Right atrium auricular region (tissue), 2 donors: Measurements from ENCODE around the gene FHDC1. TPM values are rescaled to one million over a fixed set of nuclear protein-coding genes. Genes with fewer than 3 reads are reported as not detected.

Source experiments
- DNase-seq: peaks from one replicate; pipeline ENCODE4 v3.0.0-alpha.2; 2019; ENCODE audit warnings: low spot score
- H3K27ac ChIP-seq, 2 donors: fragments of 200-600 bp; sonication (generic); 1 replicate in 1 of 2; 2 replicates in 1 of 2; pipeline ENCODE4 v1.5.1; 2016 to 2019
- H3K27me3 ChIP-seq, 2 donors: fragments of 200-600 bp; sonication (generic); one replicate each; pipeline versions ENCODE4 v1.5.1 to v1.6.0; 2017 to 2019
- H3K36me3 ChIP-seq: fragments of 200-600 bp; sonication (generic); one replicate; pipeline ENCODE4 v1.5.1; 2016
- H3K4me1 ChIP-seq, 2 donors: fragments of 200-600 bp; sonication (generic); one replicate each; pipeline versions ENCODE4 v1.5.1 to v1.6.0; 2017 to 2019
- H3K4me3 ChIP-seq, 2 donors: fragments of 200-600 bp; sonication (generic); 1 replicate in 1 of 2; 2 replicates in 1 of 2; pipeline ENCODE4 v1.5.1; 2017 to 2019; ENCODE audit warnings: mild to moderate bottlenecking in 1 of 2, moderate library complexity in 1 of 2
- H3K9me3 ChIP-seq, 2 donors: fragments of 200-600 bp; sonication (generic); one replicate each; pipeline ENCODE4 v1.5.1; 2019
- total RNA-seq, 2 donors: library from RNA; depleted of rRNA; stranded (reverse); fragments of >200 nt; gene quantifications; one replicate each; pipeline ENCODE4 v1.1.0, GENCODE V29; 2016
- TF ChIP-seq, protein P1 (sequence below), 2 donors: fragments of 200-600 bp; sonication (generic); IDR thresholded peaks; one replicate each; pipeline ENCODE4 v1.5.1; 2019; ENCODE audit warnings: antibody characterized with exemption in 2 of 2

Gene FHDC1
- total RNA-seq, 2 donors from 2014 or later: 0.33 to 0.90 TPM

DNA sequence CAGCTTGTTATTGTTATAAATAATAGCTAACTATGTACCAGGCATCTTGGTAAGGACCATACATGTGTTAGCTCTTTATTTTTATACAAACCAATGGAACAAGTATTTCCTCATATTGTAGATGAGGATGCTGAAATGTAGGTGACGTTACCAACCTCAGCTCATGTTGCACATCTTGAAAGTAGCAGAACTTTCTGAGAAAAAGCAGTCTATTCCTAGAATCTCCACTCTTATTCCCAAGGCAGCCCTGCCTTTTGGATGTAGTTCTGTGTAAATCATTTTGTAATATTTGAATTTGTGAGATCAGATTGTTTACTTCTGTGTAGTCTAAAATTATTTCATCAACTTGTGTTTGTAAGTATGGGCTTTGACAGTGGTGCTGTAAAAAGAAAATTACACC is 5.3 kb downstream of the FHDC1 start:
- H3K27me3 ChIP-seq: peaks cover 0 to 7% of the 10 kb centered on the region in 2 donors
- TF ChIP-seq, protein P1, sequence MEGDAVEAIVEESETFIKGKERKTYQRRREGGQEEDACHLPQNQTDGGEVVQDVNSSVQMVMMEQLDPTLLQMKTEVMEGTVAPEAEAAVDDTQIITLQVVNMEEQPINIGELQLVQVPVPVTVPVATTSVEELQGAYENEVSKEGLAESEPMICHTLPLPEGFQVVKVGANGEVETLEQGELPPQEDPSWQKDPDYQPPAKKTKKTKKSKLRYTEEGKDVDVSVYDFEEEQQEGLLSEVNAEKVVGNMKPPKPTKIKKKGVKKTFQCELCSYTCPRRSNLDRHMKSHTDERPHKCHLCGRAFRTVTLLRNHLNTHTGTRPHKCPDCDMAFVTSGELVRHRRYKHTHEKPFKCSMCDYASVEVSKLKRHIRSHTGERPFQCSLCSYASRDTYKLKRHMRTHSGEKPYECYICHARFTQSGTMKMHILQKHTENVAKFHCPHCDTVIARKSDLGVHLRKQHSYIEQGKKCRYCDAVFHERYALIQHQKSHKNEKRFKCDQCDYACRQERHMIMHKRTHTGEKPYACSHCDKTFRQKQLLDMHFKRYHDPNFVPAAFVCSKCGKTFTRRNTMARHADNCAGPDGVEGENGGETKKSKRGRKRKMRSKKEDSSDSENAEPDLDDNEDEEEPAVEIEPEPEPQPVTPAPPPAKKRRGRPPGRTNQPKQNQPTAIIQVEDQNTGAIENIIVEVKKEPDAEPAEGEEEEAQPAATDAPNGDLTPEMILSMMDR (IDR thresholded peaks at IDR 0.05): no peak
- H3K9me3 ChIP-seq: no peaks in the 10 kb centered on the region
- peaks cover 0 to 19% of the 10 kb centered on the region in 2 donors for H3K4me1 ChIP-seq
- no peak overlapping the region for H3K4me3 ChIP-seq
- no peak for DNase-seq
- no peaks in the 10 kb centered on the region for H3K36me3 ChIP-seq
- no peak overlapping the region for H3K27ac ChIP-seq

DNA sequence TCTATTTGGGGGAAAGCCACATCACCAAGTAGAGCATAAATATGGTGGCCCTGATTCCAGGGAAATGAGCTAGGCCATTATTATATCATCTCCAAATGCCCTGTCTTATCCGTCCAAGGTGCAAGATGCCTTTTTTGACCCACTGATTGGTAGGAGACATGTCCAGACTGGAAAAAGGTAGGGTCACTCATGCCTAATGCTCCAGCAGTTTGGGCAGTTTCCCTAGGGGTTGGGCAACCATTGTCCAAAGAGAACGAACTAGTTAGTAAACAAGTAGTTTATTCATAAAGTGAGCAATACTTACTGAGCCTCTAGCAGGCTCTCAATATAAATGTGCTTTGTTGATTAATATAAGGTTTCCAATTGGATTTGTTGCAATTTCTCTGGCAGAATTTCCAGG is 6.2 kb downstream of the FHDC1 start:
- Histone ChIP-seq H3K4me3 (no peak overlapping the region), H3K36me3 (no peaks in the 10 kb centered on the region), H3K9me3 (no peaks in the 10 kb centered on the region), H3K27ac (no peak overlapping the region), H3K27me3 (no peaks in the 10 kb centered on the region), H3K4me1 (peaks cover 0 to 9% of the 10 kb centered on the region in 2 donors)
- TF ChIP-seq, protein P1 (IDR thresholded peaks at IDR 0.05): no peak
- no peak for DNase-seq

DNA sequence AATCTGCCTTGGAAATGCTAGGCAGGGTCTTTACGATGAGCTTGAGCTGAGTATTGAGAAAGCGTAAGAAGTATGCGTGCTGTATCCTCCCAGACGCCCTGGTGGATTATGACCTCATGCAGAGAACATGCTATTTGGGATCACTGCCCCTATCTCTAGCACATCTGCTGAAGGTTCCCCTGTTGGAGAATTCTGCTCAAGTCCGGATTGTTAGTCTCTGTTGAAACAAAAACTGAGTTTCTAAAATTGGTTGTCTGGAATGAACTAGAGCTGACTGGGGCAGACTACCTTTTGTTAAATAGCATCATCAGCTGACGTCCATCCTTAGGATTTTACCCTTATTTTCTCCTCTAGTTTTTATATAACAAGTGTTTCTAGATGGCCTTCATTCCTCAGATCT is 7.5 kb downstream of the FHDC1 start:
- Histone ChIP-seq H3K4me3 (no peak overlapping the region), H3K27me3 (no peaks in the 10 kb centered on the region), H3K9me3 (no peaks in the 10 kb centered on the region), H3K4me1 (no peaks in the 10 kb centered on the region), H3K36me3 (no peaks in the 10 kb centered on the region), H3K27ac (no peak overlapping the region)
- DNase-seq: no peak
- TF ChIP-seq, protein P1 (IDR thresholded peaks at IDR 0.05): no peak

GRCh38 chr4:152944666-152945320 is 8.7 kb downstream of the FHDC1 start:
- no peak for DNase-seq
- H3K4me3 ChIP-seq: no peak overlapping the region
- no peaks in the 10 kb centered on the region for H3K4me1 ChIP-seq
- H3K27ac ChIP-seq: no peak overlapping the region
- no peaks in the 10 kb centered on the region for H3K9me3 ChIP-seq
- TF ChIP-seq, protein P1 (IDR thresholded peaks at IDR 0.05): no peak
- no peaks in the 10 kb centered on the region for H3K36me3 ChIP-seq
- H3K27me3 ChIP-seq: no peaks in the 10 kb centered on the region

- TF ChIP-seq, protein P1 (IDR thresholded peaks at IDR 0.05): no peak
- H3K4me1 ChIP-seq: no peaks in the 10 kb centered on the region
- DNase-seq: no peak
- no peaks in the 10 kb centered on the region for H3K27me3 ChIP-seq
- no peak overlapping the region for H3K4me3 ChIP-seq
- no peak overlapping the region for H3K27ac ChIP-seq
- H3K9me3 ChIP-seq: no peaks in the 10 kb centered on the region
- H3K36me3 ChIP-seq: no peaks in the 10 kb centered on the region
Observed at GRCh38 chr4:152945639-152946038, 9.5 kb downstream of the FHDC1 start.

DNA sequence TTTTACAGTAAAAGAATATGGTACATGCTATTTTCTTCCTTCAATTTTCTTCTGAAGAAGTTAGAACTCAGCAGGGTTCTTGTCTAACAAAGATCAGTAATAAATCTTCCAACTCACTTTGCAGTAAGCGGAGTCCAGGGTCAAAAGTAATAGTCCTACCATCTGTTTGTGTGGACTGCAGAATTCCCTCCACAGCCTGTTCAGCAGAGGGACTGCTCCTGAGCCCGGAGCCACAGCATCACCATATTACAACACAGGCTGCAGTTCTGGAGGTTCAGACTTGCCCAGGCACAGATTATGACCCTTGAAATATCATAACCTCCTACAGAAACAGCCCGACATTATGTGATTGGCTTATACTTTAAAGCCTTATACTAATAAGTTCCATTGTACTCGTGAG is 10.3 kb downstream of the FHDC1 start:
- Histone ChIP-seq H3K27me3 (no peaks in the 10 kb centered on the region), H3K36me3 (no peaks in the 10 kb centered on the region), H3K27ac (no peak overlapping the region), H3K9me3 (no peaks in the 10 kb centered on the region), H3K4me1 (no peaks in the 10 kb centered on the region), H3K4me3 (no peak overlapping the region)
- DNase-seq: no peak
- TF ChIP-seq, protein P1 (IDR thresholded peaks at IDR 0.05): no peak
